Adrenal gland (tissue), 5 donors: Measurements from ENCODE around the gene KCNQ4.

Experiments used
- POLR2A ChIP-seq, 2 donors: fragments of 450-650 bp; IDR thresholded peaks; one replicate each; pipeline ENCODE4 v1.6.1; 2017; ENCODE audit warnings: antibody characterized with exemption in 2 of 2, mild to moderate bottlenecking in 2 of 2, moderate library complexity in 1 of 2
- TF ChIP-seq, protein P1 (sequence below), 6 experiments: fragments of 450-650 bp in 4 of 6; fragments of 200-600 bp in 2 of 6; sonication (generic) in 1 of 6; IDR thresholded peaks; 1 replicate in 5 of 6; 2 replicates in 1 of 6; pipeline versions ENCODE4 v1.5.1 to v1.8.0; 2016 to 2021; ENCODE audit warnings: antibody characterized with exemption in 6 of 6, mild to moderate bottlenecking in 2 of 6, moderate library complexity in 1 of 6
- donor health status: DM: no; HTN: no; CAD: no.

DNA sequence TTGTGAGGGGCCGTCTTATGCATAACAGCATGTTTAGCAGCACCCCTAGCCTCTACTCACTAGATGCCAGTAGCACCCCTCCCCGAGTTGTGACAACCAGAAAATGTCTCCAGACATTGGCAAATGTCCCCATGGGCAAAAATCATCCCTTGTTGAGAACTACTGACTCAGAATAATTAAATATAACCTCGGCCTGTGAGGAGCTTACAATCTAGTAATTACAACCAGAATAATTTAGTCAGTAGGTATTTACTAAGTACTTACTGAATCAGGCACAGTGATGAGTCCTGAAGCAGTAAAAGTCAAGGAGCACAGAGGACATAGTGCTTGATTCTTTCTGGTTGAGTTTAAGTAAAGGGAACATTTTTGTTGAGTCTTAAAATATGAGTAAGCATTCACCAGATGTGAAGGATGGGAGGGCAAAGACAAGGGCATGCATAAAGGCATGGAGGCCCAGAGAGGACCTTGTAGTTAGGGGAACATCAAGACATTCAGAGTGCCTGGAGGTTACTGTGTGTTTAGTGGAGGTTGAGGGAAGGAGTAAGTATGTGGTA lies 44.1 kb upstream of the KCNQ4 start:
- TF ChIP-seq, protein P1, sequence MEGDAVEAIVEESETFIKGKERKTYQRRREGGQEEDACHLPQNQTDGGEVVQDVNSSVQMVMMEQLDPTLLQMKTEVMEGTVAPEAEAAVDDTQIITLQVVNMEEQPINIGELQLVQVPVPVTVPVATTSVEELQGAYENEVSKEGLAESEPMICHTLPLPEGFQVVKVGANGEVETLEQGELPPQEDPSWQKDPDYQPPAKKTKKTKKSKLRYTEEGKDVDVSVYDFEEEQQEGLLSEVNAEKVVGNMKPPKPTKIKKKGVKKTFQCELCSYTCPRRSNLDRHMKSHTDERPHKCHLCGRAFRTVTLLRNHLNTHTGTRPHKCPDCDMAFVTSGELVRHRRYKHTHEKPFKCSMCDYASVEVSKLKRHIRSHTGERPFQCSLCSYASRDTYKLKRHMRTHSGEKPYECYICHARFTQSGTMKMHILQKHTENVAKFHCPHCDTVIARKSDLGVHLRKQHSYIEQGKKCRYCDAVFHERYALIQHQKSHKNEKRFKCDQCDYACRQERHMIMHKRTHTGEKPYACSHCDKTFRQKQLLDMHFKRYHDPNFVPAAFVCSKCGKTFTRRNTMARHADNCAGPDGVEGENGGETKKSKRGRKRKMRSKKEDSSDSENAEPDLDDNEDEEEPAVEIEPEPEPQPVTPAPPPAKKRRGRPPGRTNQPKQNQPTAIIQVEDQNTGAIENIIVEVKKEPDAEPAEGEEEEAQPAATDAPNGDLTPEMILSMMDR (IDR thresholded peaks at IDR 0.05), result no peak
- TF ChIP-seq POLR2A (IDR thresholded peaks at IDR 0.05), result no peak
